Chondrocyte (in vitro differentiated cells): ENCODE results near the gene EEPD1. TPM values are rescaled to one million over a fixed set of nuclear protein-coding genes. Genes with fewer than 3 reads are reported as not detected.

Experiments used
- DNase-seq: peaks from one replicate; pipeline ENCODE4 v3.0.0; 2021; ENCODE audit warnings: mixed read lengths, low spot score
- H3K27ac Mint-ChIP-seq: one replicate; pipeline ENCODE4 v1.8.0; 2021; ENCODE audit warnings: mild to moderate bottlenecking, moderate library complexity, mixed read lengths; ENCODE audit not compliant: unreplicated experiment
- H3K27me3 Mint-ChIP-seq: 2 replicates; pipeline ENCODE4 v1.8.0; 2021; ENCODE audit warnings: low read depth, mixed read lengths
- H3K36me3 Mint-ChIP-seq: 2 replicates; pipeline ENCODE4 v1.8.0; 2021; ENCODE audit warnings: low read depth, mixed read lengths
- H3K4me1 Mint-ChIP-seq: 2 replicates; pipeline ENCODE4 v1.8.0; 2021; ENCODE audit warnings: low read depth, mild to moderate bottlenecking, mixed read lengths
- H3K4me3 Mint-ChIP-seq: one replicate; pipeline ENCODE4 v1.8.0; 2021; ENCODE audit warnings: mild to moderate bottlenecking, moderate library complexity, mixed read lengths; ENCODE audit not compliant: unreplicated experiment
- H3K9me3 Mint-ChIP-seq: 2 replicates; pipeline ENCODE4 v1.8.0; 2021; ENCODE audit warnings: low read depth, mixed read lengths
- CTCF ChIP-seq: fragments of 200-600 bp; sonication (generic); IDR thresholded peaks from 2 replicates; pipeline ENCODE4 v1.5.0; 2021; ENCODE audit warnings: antibody characterized with exemption, mild to moderate bottlenecking, moderate library complexity
- total RNA-seq: library from RNA; stranded (reverse); gene quantifications from 3 replicates; pipeline ENCODE4 v1.2.1, GENCODE V29; 2021

Gene EEPD1
- total RNA-seq, 1 donor from 2014 or later, result 5.8 TPM

GRCh38 chr7:36289833-36290661 lies 137.0 kb downstream of the EEPD1 start:
- Mint-ChIP-seq H3K27ac (no peak overlapping the region), H3K4me1 (peaks cover 30% of the 10 kb centered on the region)

GRCh38 chr7:36291387-36292316 lies 138.6 kb downstream of the EEPD1 start:
- Mint-ChIP-seq H3K27ac (peak overlapping the region; percentile 95), H3K9me3 (no peaks in the 10 kb centered on the region), H3K27me3 (no peaks in the 10 kb centered on the region), H3K4me3 (peak overlapping the region; percentile 73), H3K36me3 (no peaks in the 10 kb centered on the region), H3K4me1 (peaks cover 30% of the 10 kb centered on the region)
- no peak for DNase-seq
- TF ChIP-seq CTCF, result peak; percentile 100

More at GRCh38 chr7:36289833-36290661, 137.0 kb downstream of the EEPD1 start:
- H3K9me3 Mint-ChIP-seq, result no peaks in the 10 kb centered on the region
- H3K4me3 Mint-ChIP-seq, result no peak overlapping the region
- H3K27me3 Mint-ChIP-seq, result no peaks in the 10 kb centered on the region
- TF ChIP-seq CTCF, result no peak
- H3K36me3 Mint-ChIP-seq, result peaks cover 1% of the 10 kb centered on the region
- DNase-seq, result no peak

GRCh38 chr7:36295090-36295489 lies 142.0 kb downstream of the EEPD1 start:
- H3K4me3 Mint-ChIP-seq, result no peak overlapping the region
- H3K36me3 Mint-ChIP-seq, result peaks cover 1% of the 10 kb centered on the region
- no peaks in the 10 kb centered on the region for H3K27me3 Mint-ChIP-seq
- no peak for TF ChIP-seq CTCF
- H3K4me1 Mint-ChIP-seq, result peaks cover 30% of the 10 kb centered on the region
- no peaks in the 10 kb centered on the region for H3K9me3 Mint-ChIP-seq
- no peak for DNase-seq
- no peak overlapping the region for H3K27ac Mint-ChIP-seq

- no peaks in the 10 kb centered on the region for H3K27me3 Mint-ChIP-seq
- no peaks in the 10 kb centered on the region for H3K9me3 Mint-ChIP-seq
- no peak overlapping the region for H3K27ac Mint-ChIP-seq
- H3K36me3 Mint-ChIP-seq, result peaks cover 1% of the 10 kb centered on the region
- TF ChIP-seq CTCF, result no peak
- peaks cover 20% of the 10 kb centered on the region for H3K4me1 Mint-ChIP-seq
- no peak for DNase-seq
- H3K4me3 Mint-ChIP-seq, result no peak overlapping the region
Observed at GRCh38 chr7:36296284-36296683, 143.2 kb downstream of the EEPD1 start.

- peaks cover 1% of the 10 kb centered on the region for H3K36me3 Mint-ChIP-seq
- no peak for TF ChIP-seq CTCF
- peaks cover 16% of the 10 kb centered on the region for H3K4me1 Mint-ChIP-seq
- H3K4me3 Mint-ChIP-seq, result no peak overlapping the region
- no peaks in the 10 kb centered on the region for H3K27me3 Mint-ChIP-seq
- H3K9me3 Mint-ChIP-seq, result no peaks in the 10 kb centered on the region
- no peak overlapping the region for H3K27ac Mint-ChIP-seq
- no peak for DNase-seq
Observed at GRCh38 chr7:36297364-36298009, 144.4 kb downstream of the EEPD1 start.
